Stimulated activated CD4-positive, alpha-beta T cell treated with anti-CD3 and anti-CD28 coated beads, Interleukin-4, amount 100 ng/mL, for 48 hours (primary cell): ENCODE data around the gene TRIM61.
"Not testable (repeated sequence)": the region's sequence is repeated elsewhere in the genome, so short reads cannot be mapped to it uniquely, and the experiment has no call there.

Experiments
- DNase-seq, 2 donors: peaks; one replicate each; pipeline ENCODE4 v3.0.0-alpha.2; 2020; ENCODE audit warnings: low read depth in 2 of 2

Gene TRIM61

DNA sequence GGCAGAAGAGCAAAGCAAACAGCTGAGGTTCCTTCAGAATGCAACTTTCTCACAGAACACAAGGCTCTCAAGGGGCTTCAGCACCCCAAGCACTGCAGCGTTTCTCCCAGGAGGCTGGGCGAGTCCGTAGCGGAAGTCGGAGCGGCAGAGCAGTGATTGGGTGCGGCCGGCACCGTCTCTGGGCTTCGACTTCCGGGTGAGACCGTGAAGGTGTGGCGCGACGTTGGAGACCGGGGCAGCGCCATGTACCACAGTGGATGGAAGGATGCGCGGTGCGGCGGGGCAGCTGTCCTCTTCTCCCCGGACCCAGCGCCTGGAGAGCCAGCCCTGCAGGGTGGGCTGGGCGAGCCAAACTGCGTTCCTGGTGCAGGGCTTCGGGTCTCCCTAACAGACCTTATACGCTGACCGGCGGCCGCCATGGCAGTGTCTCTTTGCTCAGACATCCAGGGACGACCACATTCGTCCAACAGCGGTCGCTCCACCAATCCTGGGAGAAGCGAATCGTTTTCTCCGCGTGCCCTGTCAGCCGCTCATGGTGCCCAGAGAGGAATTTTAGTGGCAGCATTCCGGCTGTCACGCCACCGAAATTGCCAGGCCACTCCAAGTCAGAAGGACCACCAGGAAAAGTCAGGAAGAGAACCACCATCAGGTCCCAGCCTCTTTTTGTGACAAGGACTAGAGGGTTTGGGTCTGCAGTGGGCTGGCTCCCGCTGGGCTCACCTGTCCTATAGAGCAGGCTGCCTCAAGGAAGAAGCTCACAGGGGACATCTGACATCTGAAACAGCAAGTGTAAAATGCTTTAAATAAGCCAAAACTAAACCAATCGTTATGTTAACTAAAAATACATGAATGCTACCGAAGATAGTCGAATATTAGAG lies 20.5 kb downstream of the TRIM61 start:
- peak; percentile 65 to 69 for DNase-seq

DNA sequence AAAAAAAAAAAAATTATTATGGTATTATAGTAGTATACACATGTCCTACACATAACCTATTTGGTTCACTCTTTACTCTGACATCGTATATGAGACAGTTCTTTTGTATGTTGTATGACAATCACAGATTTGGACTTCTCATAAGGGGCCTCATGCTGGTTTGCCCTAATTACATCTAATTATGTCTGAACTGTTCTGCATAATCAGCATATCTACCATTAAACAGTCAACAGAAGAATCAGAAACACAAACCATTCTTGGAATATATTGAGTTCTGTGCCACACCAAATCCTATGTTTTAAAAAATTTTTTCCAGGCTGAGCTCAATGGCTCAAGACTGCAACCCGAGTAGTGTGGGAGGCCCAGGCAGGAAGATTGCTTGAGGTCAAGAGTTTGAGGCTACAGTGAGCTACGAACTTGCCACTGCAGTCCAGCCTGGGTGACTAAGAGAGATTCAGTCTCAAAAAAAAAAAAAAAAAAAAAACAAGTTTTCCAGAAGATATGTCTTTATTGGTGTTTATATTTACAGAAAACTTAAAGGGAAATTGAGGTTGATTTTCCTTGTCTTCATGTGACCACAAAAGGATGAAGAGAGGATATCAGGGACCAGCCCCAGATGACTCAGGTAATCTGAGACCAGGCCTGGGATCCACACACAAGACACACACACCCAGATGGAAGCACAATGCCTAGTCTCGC lies 22.2 kb downstream of the TRIM61 start:
- DNase-seq: no peak

DNA sequence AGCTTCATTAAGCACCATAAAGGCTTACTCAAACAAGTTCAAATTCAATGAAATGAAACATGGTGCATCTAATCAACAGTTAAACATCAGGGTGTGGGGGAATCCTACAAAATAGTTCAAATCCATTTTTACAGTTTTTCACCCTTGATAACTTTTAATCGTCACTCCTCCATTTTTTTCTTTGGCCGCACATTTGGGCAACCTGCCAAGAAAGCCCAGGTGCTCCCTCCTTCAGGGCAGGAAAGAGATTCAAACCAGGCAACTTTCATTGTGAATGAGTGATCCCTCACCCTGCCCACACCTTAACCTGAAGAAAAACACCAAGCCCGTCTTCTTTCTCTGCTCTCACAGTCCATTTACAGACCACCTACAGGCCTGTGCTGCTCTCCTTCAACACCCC lies 24.9 kb downstream of the TRIM61 start:
- no peak for DNase-seq

DNA sequence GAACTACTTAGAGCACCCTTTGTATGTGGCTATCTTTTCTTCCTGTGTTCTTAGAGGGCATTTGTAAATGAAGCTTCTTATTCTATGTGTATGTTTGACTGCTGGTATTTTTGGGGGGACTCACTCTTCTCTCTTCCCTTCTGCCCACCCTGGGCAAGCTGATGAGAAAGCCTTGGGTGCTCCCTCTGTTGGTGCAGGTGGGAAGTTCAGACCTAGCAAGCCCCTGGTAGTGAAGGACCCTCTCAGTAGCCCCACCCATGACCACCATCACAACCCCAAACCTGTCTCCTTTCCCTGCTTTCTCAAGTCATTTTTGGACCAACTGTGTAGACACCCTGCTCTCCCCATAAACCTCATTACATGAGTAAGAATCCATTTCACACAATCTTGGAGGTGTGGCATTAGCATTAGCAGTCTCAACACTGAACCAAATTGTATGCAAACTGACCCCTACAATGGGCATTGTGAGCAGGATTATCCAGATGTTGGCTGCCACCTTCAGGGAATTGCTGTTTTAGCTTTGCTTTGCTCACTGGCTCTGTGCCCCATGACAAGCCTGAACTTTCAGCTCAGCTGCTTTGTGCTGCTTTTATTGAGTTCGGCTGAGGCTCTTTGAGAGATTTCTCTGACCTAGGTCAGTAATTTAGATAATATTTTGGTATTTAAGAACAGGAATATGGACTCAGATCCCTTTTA lies 27.9 kb downstream of the TRIM61 start:
- no peak for DNase-seq

DNA sequence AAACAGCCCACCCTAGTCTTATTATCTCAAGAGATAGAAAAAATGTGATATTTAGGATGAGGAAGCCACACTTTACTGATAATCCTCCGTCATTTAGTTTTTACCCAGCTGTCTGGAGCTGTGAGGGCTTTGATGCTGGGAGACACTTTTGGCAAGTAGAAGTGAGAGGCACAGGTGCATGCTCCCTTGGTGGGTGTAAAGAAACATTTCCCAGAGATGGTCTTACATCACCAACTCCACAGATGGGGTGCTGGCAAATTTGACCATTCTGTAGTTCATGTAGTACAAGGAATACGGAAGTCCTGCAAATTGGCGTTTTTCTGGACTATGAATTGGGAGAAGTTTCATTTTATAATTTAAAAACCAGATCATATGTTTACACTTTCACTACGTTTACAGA lies 28.5 kb downstream of the TRIM61 start:
- no peak for DNase-seq

DNA sequence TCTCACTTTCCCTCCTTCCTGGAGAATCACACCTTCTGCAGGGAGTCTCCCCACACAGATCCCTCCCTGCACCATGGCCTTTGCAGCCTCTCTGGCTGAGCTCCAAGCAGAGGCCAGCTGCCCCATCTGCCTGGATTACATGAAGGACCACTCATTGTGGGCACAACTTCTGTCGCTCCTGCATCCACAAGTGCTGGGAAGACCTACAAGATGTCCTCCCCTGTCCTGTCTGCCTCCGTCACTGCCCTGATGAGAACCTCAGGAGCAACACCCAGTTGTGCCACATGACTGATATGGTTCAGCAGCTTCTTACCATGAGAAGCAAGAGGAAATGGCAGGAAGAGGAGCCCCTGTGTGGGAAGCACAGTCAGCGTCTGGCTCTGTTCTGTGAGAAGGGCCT lies 29.5 kb downstream of the TRIM61 start:
- DNase-seq: not testable (repeated sequence)

DNA sequence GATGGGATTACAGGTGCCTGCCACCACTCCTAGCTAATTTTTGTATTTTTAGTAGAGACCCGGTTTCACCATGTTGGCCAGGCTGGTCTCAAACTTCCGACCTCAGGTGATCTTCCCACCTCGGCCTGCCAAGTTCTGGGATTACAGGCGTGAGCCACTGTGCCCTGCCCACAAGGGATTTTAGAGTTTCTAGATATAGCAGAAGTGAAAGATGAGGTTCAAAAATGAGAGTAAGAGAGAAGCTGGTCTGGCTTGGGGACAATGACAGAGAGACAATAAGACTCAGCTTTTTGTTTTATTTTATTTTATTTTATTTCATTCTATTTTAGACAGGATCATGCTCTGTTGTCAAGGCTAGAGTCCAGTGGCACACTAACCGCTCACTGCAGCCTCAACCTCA lies 30.6 kb downstream of the TRIM61 start:
- no peak for DNase-seq

DNA sequence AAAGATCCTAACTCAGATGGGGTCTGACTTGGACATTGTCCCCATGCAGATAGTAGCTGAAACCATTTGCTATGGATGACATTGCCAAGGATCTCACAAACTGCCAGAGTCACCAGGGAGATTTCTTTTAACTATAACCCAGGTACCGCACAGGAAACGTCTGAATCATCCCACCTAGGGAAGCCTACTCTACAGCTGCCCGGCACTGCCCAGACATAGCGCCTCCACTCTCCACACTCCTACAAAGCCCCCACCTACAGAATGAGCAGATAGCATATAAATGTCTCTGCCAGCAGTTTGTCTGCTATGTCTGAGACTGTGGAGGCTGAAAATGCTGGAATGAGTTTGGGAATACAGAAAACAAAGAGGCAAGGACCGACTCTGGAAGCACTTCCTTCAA lies 32.3 kb downstream of the TRIM61 start:
- no peak for DNase-seq

DNA sequence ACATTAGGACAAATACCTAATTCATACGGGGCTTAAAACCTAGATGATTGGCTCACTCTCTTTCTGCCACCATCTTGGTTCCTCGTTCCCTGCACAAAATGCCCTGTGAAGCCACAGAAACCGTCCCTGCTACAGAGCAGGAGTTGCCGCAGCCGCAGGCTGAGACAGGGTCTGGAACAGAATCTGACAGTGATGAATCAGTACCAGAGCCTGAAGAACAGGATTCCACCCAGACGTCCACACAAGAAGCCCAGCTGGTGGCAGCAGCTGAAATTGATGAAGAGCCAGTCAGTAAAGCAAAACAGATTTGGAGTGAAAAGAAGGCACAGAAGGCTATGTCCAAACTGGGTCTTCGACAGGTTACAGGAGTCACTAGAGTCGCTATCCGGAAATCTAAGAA lies 34.3 kb downstream of the TRIM61 start:
- no peak for DNase-seq

DNA sequence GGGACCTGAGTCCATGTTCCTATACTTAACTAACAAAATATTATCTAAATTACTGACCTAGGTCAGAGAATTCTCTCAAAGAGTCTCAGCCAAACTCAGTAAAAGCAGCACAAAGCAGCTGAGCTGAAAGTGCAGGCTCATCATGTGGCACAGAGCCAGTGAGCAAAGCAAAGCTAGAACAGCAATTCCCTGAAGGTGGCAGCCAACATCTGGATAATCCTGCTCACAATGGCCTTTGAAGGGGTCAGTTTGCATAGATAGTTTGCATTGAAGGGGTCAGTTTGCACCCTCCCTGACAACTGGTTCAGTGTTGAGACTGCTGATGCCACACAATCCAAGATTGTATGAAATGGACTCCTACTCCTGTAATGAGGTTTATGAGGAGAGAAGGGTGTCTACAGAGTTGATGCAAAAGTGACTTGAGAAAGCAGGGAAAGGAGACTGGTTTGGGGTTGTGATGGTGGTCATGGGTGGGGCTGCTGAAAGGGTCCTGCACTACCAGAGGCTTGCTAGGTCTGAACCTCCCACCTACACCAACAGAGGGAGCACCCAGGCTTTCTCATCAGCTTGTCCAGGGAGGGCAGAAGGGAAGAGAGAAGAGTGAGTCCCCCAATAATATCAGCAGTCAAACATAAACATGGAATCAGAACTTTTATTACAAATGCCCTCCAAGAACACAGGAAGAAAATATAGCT lies 39.7 kb downstream of the TRIM61 start:
- DNase-seq: no peak

DNA sequence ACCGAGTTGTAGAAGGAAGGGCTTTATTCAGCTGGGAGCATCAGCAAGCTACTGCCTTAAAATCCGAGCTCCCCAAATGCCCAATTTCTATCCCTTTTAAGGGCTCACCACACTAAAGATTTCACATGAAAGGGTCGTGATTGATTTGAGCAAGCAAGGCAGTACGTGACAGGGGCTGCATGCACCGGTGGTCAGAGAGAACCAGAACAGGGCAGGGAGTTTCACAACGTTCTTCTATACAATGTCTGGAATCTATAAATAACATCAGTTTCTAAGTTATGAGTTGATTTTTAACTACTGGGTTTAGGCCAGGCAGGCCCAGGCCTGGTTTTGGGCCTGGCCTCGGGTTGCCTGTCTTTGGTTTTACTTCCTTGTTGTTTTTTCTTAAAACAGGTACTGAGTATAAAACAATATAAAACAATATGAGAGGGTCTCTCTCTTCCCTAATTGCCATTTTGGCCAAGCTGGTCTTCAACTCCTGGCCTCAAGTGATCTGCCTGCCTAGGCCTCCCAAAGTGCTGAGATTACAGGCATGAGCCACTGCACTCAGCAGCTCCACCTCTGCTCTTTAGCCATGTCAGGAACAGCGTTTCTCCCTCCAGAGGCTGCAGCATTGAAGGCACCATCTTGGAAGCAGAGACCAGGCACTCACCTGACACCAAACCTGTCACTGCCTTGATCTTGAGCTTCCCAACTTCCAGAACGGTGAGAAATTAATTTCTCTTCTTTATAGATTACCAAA lies 41.4 kb downstream of the TRIM61 start:
- DNase-seq: not testable (repeated sequence)

DNA sequence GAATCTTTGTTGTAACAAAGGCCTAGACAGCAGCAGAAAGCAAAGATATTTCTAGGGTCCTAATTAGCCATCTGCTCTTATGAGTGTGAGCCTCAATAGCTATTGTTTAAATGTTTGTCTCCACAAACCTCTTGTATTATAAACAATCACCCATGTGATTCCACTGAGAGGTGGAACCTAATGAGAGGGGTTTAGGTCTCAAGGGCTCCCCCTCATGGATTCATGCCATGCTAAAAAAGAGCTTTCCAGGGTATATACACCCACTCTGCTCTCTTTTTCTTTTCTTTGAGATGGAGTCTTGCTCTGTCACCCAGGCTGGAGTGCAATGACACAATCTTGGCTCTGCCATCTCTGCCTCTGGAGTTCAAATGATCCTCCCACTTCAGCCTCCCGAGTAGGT lies 42.1 kb downstream of the TRIM61 start:
- no peak for DNase-seq

DNA sequence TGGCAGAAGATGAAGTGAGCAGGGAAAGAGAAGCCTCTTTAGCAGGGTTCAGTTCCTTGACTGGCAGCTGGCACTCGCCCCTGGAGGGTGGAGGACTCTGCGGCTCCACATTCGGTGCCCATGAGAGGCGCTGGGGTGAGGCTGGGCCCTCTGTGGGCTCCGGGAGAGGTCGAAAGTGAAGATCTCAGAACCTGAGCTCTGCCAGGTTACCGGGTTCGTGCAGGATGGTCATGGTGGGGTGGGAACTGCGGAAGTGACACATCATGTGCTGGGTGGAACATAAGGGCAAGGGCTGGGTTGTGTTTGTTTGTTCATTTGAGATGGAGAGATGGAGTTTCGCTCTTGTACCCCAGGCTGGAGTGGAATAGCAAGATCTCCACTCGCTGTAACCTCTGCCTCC lies 44.2 kb downstream of the TRIM61 start:
- DNase-seq: no peak

DNA sequence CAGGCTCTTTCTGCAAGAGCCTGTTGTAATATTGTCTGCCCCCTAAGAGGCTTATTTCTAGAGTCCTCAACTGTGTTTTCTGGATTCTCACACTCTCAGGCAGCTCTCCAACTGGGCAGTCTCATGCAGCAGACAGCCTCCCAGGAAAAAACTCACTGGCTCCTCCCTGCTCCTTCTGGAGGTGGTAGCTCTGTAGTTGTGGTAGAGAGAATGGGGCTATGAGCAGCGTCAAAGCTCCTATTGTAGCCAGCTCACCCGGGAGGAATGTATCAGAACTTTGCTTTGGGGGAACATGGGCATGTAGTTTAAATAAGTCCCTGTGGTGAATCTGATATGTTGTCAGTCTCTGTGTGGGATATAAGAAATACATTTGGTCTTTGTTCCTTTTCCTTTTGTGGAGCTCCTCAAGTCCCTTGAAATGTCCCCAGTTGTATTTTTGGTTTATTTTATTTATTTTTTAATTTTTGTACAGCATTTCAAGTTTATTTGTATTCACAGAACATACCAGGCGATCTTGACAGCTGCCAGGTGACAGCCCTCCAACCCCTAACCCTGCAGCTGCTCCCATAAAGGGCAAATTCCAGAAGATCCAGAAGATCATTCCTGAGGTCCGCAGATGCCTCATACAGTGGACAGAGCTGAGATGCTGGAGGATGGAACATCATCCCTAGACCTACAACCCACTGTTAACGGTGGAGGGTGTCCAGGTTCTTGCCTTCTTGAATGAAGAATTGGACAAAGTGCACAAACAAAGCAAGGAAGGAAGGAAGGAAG lies 45.7 kb downstream of the TRIM61 start:
- DNase-seq: no peak

DNA sequence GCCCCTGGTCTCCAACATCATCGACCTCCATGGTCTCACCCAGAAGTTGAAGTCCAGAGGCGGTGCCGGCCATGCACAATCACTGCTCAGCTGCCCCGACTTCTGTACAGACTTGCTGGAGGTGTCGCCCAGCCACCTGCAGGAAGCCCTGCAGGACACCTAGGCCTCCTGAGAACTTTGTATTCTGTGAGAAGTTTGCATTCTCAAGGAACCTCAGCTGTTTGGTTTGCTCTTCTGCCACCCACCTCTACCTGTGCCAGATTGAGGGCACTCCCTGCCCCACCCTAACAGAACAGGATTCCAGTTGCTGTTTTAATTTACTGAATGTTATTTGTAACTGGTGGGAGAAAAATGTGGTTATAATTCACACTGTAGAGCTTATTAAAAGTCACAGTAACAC lies 46.8 kb downstream of the TRIM61 start:
- DNase-seq: no peak

DNA sequence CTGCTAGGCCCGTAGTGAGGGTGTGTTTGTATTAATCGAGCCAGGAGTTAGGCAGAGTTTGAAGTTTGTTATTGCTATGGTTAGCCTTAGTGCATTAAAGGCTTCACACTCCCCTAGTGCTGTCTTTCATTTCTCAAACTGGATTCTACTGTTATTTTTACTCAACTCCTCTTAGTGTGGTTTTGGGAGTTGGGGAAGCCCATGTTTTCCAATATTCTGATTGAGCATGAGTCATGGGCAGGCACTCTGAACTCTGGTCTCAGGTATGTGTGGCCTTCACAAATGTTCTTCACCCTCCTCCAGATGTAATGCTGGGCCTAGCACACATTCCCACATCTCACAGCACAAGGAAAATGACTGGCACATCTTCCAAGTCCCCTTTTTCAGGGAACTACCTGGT lies 50.4 kb downstream of the TRIM61 start:
- DNase-seq: not testable (repeated sequence)

DNA sequence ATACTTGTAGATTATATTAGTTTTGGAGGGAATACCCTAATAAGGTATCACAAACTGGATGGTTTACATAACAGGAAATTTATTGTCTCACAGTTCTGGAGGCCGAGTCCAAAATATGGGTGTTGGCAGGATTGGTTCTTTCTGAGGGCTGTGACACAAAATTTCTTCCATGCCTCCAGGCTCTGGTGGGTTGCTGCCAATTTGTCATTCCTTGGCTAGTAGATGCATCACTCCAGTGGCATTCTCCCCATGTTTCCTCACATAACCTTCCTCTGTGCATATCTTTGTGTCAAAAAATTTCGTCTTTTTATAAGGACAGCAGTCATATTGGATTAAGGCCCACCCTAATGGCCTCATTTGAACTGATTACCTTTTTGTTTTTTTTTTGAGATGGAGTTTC lies 51.2 kb downstream of the TRIM61 start:
- DNase-seq: no peak

DNA sequence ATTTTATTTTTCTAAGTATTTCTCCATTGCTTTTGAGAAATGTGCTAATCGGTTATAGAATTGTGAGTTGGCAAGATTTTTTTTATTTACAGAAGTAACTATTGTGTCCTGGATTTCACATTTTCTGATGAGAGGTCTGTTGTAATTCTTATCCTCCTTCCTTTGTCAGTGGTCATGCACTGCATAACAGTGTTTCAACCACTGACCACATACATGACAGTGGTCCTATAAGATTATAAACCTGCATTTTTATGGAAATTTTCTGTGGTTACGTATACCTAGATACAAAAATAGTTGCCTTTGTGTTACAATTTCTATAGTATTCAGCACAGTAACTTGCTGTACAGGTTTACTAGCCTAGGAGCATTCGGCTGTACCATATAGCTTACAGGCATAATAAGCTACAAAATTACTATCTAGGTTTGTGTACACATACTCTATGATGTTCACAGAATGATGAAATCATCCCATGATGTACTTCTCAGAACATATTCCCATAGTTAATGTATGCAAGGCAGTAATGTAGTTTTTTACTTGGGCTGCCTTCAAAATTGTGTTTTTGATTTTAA lies 52.7 kb downstream of the TRIM61 start:
- no peak for DNase-seq

DNA sequence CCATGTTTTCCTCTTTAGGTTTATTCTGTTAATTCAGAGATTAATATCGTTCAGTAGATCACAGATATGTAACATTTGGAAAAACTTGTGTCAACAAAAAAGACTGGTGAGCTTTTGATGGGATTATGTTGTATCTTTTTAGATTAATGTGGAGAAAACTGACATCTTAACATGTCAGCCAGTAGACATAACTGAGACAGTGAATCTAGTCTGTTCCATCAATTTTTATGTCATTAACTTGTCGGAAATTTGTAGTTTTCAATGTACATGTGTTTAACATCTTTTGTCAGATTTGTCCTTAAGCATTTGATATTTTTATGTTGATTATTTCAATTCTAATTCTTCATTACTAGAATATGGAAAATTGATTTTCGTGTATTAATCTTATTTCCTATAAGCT lies 58.5 kb downstream of the TRIM61 start:
- DNase-seq: no peak
